GM19238 (cell line): ENCODE results near the gene THUMPD3.
A peak's percentile ranks its signal among the peaks of the same experiment; 100 is the strongest.

Experiments
- DNase-seq: peaks from one replicate; pipeline ENCODE4 v3.0.0; 2011; ENCODE audit warnings: low spot score; ENCODE audit not compliant: insufficient read length

Gene THUMPD3

GRCh38 chr3:9361691-9362388 is 1.0 kb upstream of the THUMPD3 start:
- DNase-seq = no peak

- no peak for DNase-seq
Measured at GRCh38 chr3:9369508-9369907, 6.7 kb downstream of the THUMPD3 start.

GRCh38 chr3:9373465-9373864 is 10.6 kb downstream of the THUMPD3 start:
- DNase-seq = no peak

GRCh38 chr3:9377981-9378380 is 15.1 kb downstream of the THUMPD3 start:
- DNase-seq = no peak

GRCh38 chr3:9379327-9379726 is 16.5 kb downstream of the THUMPD3 start:
- DNase-seq = no peak

- no peak for DNase-seq
Measured at GRCh38 chr3:9380014-9380413, 17.2 kb downstream of the THUMPD3 start.

- DNase-seq = no peak
Measured at GRCh38 chr3:9384141-9384828, 21.4 kb downstream of the THUMPD3 start.

GRCh38 chr3:9385187-9386077 is 22.6 kb downstream of the THUMPD3 start:
- DNase-seq = no peak

GRCh38 chr3:9386078-9386459 is 23.2 kb downstream of the THUMPD3 start:
- DNase-seq = no peak

GRCh38 chr3:9386501-9387321 is 23.9 kb downstream of the THUMPD3 start:
- no peak for DNase-seq

- DNase-seq = no peak
Measured at GRCh38 chr3:9387322-9387655, 24.4 kb downstream of the THUMPD3 start.

GRCh38 chr3:9388142-9388541 is 25.3 kb downstream of the THUMPD3 start:
- no peak for DNase-seq

GRCh38 chr3:9388562-9389272 is 25.9 kb downstream of the THUMPD3 start:
- no peak for DNase-seq

GRCh38 chr3:9390265-9390888 is 27.5 kb downstream of the THUMPD3 start:
- no peak for DNase-seq

GRCh38 chr3:9392041-9392440 is 29.2 kb downstream of the THUMPD3 start:
- no peak for DNase-seq

GRCh38 chr3:9395570-9396300 is 32.9 kb downstream of the THUMPD3 start:
- DNase-seq = no peak

- peak; percentile 49 for DNase-seq
Measured at GRCh38 chr3:9396301-9396631, 33.4 kb downstream of the THUMPD3 start.

- peak; percentile 74 for DNase-seq
Measured at GRCh38 chr3:9396632-9397331, 33.9 kb downstream of the THUMPD3 start.

- peak; percentile 92 for DNase-seq
Measured at GRCh38 chr3:9397332-9397905, 34.6 kb downstream of the THUMPD3 start, which contains the start of gene SETD5. SETD5 (plus strand) TSS chr3:9397615; CDS start chr3:9428939, 31,324 bp downstream.
